IMR-90 (cell line): ENCODE data around the gene RIT1. TPM values are rescaled to one million over a fixed set of nuclear protein-coding genes. Genes with fewer than 3 reads are reported as not detected.

ENCODE experiments used
- ATAC-seq: fragments of 200-7000 bp; cut with Tn5 transposase; 2 replicates; pipeline ENCODE4 v1.9.1; 2020; ENCODE audit warnings: low read depth, mild to moderate bottlenecking, moderate library complexity
- BruUV-seq: library from RNA; stranded (reverse); fragments of 400-500 nt; replicated peaks from 2 replicates; lab custom pipeline; 2021; lab: Mats Ljungman, UMichigan
- CTCF ChIA-PET: fragments of 300-600 bp; formaldehyde crosslinking; extraction: SDS; loops from one replicate; lab custom pipeline; 2021; ENCODE audit warnings: antibody characterized with exemption; lab: Yijun Ruan, JAX
- POLR2A ChIA-PET: fragments of 300-600 bp; sonication (Branson Sonifier 250); formaldehyde crosslinking; loops from one replicate; lab custom pipeline; 2022; ENCODE audit warnings: antibody characterized with exemption; ENCODE audit not compliant: unreplicated experiment; lab: Charles Lee
- DNase-seq: peaks from one replicate; pipeline ENCODE4 v3.0.0; 2013
- H2AFZ ChIP-seq: replicated peaks from 2 replicates; pipeline ENCODE3; 2013; ENCODE audit warnings: low read length, mild to moderate bottlenecking; ENCODE audit not compliant: poor library complexity
- H2AK5ac ChIP-seq: 2 replicates; pipeline ENCODE4 v1.6.1; 2013; ENCODE audit warnings: low read depth, low read length, inconsistent platforms
- H2AK9ac ChIP-seq: replicated peaks from 2 replicates; pipeline ENCODE3; 2013; ENCODE audit warnings: mild to moderate bottlenecking, low read depth, low read length, moderate library complexity; ENCODE audit not compliant: poor library complexity
- H2BK120ac ChIP-seq: 2 replicates; pipeline ENCODE4 v1.6.1; 2013; ENCODE audit warnings: low read depth, low read length, inconsistent platforms
- H2BK15ac ChIP-seq: 3 replicates; pipeline ENCODE4 v1.6.1; 2013; ENCODE audit warnings: low read depth, low read length, inconsistent platforms
- H2BK20ac ChIP-seq: 2 replicates; pipeline ENCODE4 v1.6.1; 2013; ENCODE audit warnings: low read depth, mild to moderate bottlenecking, inconsistent platforms, low read length, moderate library complexity
- H2BK5ac ChIP-seq: 2 replicates; pipeline ENCODE4 v1.6.1; 2013; ENCODE audit warnings: mild to moderate bottlenecking, low read depth, low read length, inconsistent platforms; ENCODE audit not compliant: poor library complexity, severe bottlenecking
- H3K14ac ChIP-seq: replicated peaks from 2 replicates; pipeline ENCODE4 v1.6.1; 2013; ENCODE audit warnings: low read depth, low read length, inconsistent platforms
- H3K18ac ChIP-seq: 2 replicates; pipeline ENCODE4 v1.6.1; 2013; ENCODE audit warnings: low read depth, low read length, control low read depth
- H3K23ac ChIP-seq: 2 replicates; pipeline ENCODE4 v1.6.1; 2013; ENCODE audit warnings: low read depth, low read length, inconsistent platforms
- H3K27ac ChIP-seq: 2 replicates; pipeline ENCODE4 v1.5.1; 2013; ENCODE audit warnings: mild to moderate bottlenecking, control low read depth, low read length; ENCODE audit not compliant: insufficient read depth
- H3K27me3 ChIP-seq: 2 replicates; pipeline ENCODE4 v1.6.1; 2013; ENCODE audit warnings: low read length; ENCODE audit not compliant: control insufficient read depth, insufficient read depth
- H3K36me3 ChIP-seq: 2 replicates; pipeline ENCODE4 v1.6.1; 2013; ENCODE audit warnings: low read length, mixed read lengths; ENCODE audit not compliant: control insufficient read depth, insufficient read depth
- H3K4ac ChIP-seq: 2 replicates; pipeline ENCODE4 v1.6.1; 2013; ENCODE audit warnings: low read depth, low read length, inconsistent platforms
- H3K4me1 ChIP-seq: 2 replicates; pipeline ENCODE4 v1.6.1; 2013; ENCODE audit warnings: low read length, mixed read lengths; ENCODE audit not compliant: control insufficient read depth, insufficient read depth
- H3K4me2 ChIP-seq: 2 replicates; pipeline ENCODE4 v1.6.1; 2013; ENCODE audit warnings: low read depth, mild to moderate bottlenecking, control low read depth, low read length, moderate library complexity
- H3K4me3 ChIP-seq: 2 replicates; pipeline ENCODE4 v1.5.1; 2013; ENCODE audit warnings: low read depth, mild to moderate bottlenecking, control low read depth, low read length, moderate library complexity; ENCODE audit not compliant: insufficient read depth
- H3K56ac ChIP-seq: 2 replicates; pipeline ENCODE4 v1.6.1; 2013; ENCODE audit warnings: low read length, inconsistent platforms; ENCODE audit not compliant: insufficient read depth; ENCODE audit errors: extremely low read depth
- H3K79me1 ChIP-seq, 2 experiments: 2 replicates each; pipeline ENCODE4 v1.6.1; 2013; ENCODE audit warnings: low read length in 2 of 2, inconsistent platforms in 1 of 2, low read depth in 1 of 2
- H3K9ac ChIP-seq: 2 replicates; pipeline ENCODE4 v1.6.1; 2013; ENCODE audit warnings: low read depth, low read length, control low read depth
- H3K9me1 ChIP-seq: 2 replicates; pipeline ENCODE4 v1.6.1; 2013; ENCODE audit warnings: low read length, inconsistent platforms; ENCODE audit not compliant: insufficient read depth
- H3K9me3 ChIP-seq: 2 replicates; pipeline ENCODE4 v1.6.1; 2013; ENCODE audit warnings: low read length; ENCODE audit not compliant: control insufficient read depth, insufficient read depth
- H4K20me1 ChIP-seq: 2 replicates; pipeline ENCODE4 v1.6.1; 2013; ENCODE audit warnings: low read length, inconsistent platforms; ENCODE audit not compliant: insufficient read depth
- H4K5ac ChIP-seq: 2 replicates; pipeline ENCODE4 v1.6.1; 2013; ENCODE audit warnings: mild to moderate bottlenecking, low read depth, low read length, control low read depth
- H4K8ac ChIP-seq, 2 experiments: 2 replicates each; pipeline ENCODE4 v1.6.1; 2013; ENCODE audit warnings: low read depth in 2 of 2, low read length in 2 of 2, control low read depth in 1 of 2, inconsistent platforms in 1 of 2
- H4K91ac ChIP-seq: 2 replicates; pipeline ENCODE4 v1.6.1; 2013; ENCODE audit warnings: low read depth, low read length, inconsistent platforms; ENCODE audit not compliant: insufficient read depth
- BHLHE40 ChIP-seq: fragments of 150-350 bp; IDR thresholded peaks from 2 replicates; pipeline ENCODE4 v1.6.1; 2016; ENCODE audit warnings: mild to moderate bottlenecking, low read depth, low read length
- CEBPB ChIP-seq: IDR thresholded peaks from 2 replicates; pipeline ENCODE4 v1.6.1; 2012; ENCODE audit warnings: low read depth, low read length, improper control_type of control experiment
- ELK1 ChIP-seq: fragments of 150-350 bp; IDR thresholded peaks from 2 replicates; pipeline ENCODE4 v1.6.1; 2016; ENCODE audit warnings: low read depth, mild to moderate bottlenecking, low read length, moderate library complexity, borderline replicate concordance
- MAFK ChIP-seq: IDR thresholded peaks from 2 replicates; pipeline ENCODE4 v1.6.1; 2012; ENCODE audit warnings: low read depth, low read length, improper control_type of control experiment
- MAZ ChIP-seq: IDR thresholded peaks from 2 replicates; pipeline ENCODE4 v1.6.1; 2012; ENCODE audit warnings: low read depth, mild to moderate bottlenecking, low read length, improper control_type of control experiment, moderate library complexity, borderline replicate concordance
- MXI1 ChIP-seq: IDR thresholded peaks from 2 replicates; pipeline ENCODE4 v1.6.1; 2012; ENCODE audit warnings: low read depth, mild to moderate bottlenecking, low read length, moderate library complexity, borderline replicate concordance
- RAD21 ChIP-seq: IDR thresholded peaks from 2 replicates; pipeline ENCODE4 v1.6.1; 2012; ENCODE audit warnings: low read length, improper control_type of control experiment
- RCOR1 ChIP-seq: IDR thresholded peaks from 2 replicates; pipeline ENCODE4 v1.6.1; 2012; ENCODE audit warnings: mild to moderate bottlenecking, low read length, improper control_type of control experiment; ENCODE audit not compliant: insufficient replicate concordance
- RFX5 ChIP-seq: IDR thresholded peaks from 2 replicates; pipeline ENCODE4 v1.8.0; 2012; ENCODE audit warnings: low read depth, mild to moderate bottlenecking, low read length, moderate library complexity
- SMC3 ChIP-seq: fragments of 150-350 bp; IDR thresholded peaks from 2 replicates; pipeline ENCODE4 v1.6.1; 2016; ENCODE audit warnings: low read depth, mild to moderate bottlenecking, antibody characterized with exemption, low read length, moderate library complexity
- USF2 ChIP-seq: fragments of 150-350 bp; IDR thresholded peaks from 2 replicates; pipeline ENCODE4 v1.6.1; 2017; ENCODE audit warnings: mild to moderate bottlenecking, antibody characterized with exemption, low read length, low read depth
- WGBS, 2 experiments: methylation state at CpG; one replicate each; pipeline versions ENCODE4 v1.1.5 to v1.1.7; 2013; ENCODE audit warnings: missing lambda C conversion rate in 2 of 2; ENCODE audit not compliant: insufficient read length in 1 of 2; ENCODE audit errors: extremely low coverage in 2 of 2; 5-methylcytosine and 5-hydroxymethylcytosine counted together
- dilution Hi-C: fragments of 300-500 bp; cut with HindIII; formaldehyde crosslinking; loops from one replicate; pipeline ENCODE4 v1.14.3; 2018; ENCODE audit warnings: low sequenced_read_pairs; ENCODE audit not compliant: unreplicated experiment
- in situ Hi-C: fragments of 300-500 bp; cut with MboI; formaldehyde crosslinking; loops from 3 replicates; pipeline ENCODE4 v1.14.3; 2019; ENCODE audit warnings: low sequenced_read_pairs, inconsistent platforms, mixed read lengths
- intact Hi-C: fragments of 100-400 bp; cut with micrococcal nuclease; formaldehyde crosslinking; loops from 2 replicates; pipeline ENCODE4 v1.10.0; 2022
- polyA plus RNA-seq, 3 experiments: library from polyadenylated mRNA; depleted of rRNA; stranded (reverse); fragments of >200 nt; gene quantifications; 2 replicates each; pipeline ENCODE4 v1.2.3, GENCODE V29; 2012; ENCODE audit warnings: low replicate concordance in 1 of 3
- total RNA-seq: library from RNA; depleted of rRNA; stranded (reverse); fragments of >200 nt; gene quantifications from 2 replicates; pipeline ENCODE4 v1.2.3, GENCODE V29; 2012

The RIT1 gene
- total and polyA plus RNA-seq, 2 of the 4 experiments (the other 2 are of a cell fraction): 29.6 to 46.8 TPM

GRCh38 chr1:155957411-155957915 lies 46.3 kb upstream of the RIT1 start (continued):
- TF ChIP-seq ELK1 (no peak), MXI1 (no peak)

- WGBS, 2 experiments: no CpG with 5 or more reads among the region's 3 CpGs
- DNase-seq (no peak), ATAC-seq (no peak)
- H3K4me2 ChIP-seq: no peak overlapping the region
- peaks cover 79% of the 10 kb centered on the region for H3K36me3 ChIP-seq
- peaks cover 40 to 65% of the 10 kb centered on the region in 2 experiments for H3K79me1 ChIP-seq
- no peak overlapping the region for H4K91ac ChIP-seq
- no peak overlapping the region for H3K9ac ChIP-seq
- no peak overlapping the region for H4K8ac ChIP-seq
- TF ChIP-seq MAZ (no peak), USF2 (no peak), RAD21 (no peak), CEBPB (no peak), BHLHE40 (no peak), RFX5 (no peak), SMC3 (no peak), MAFK (no peak), RCOR1 (no peak), MXI1 (no peak)
- no peak overlapping the region for H4K5ac ChIP-seq
- no peak overlapping the region for H3K14ac ChIP-seq
- ChIA-PET POLR2A (interaction anchor here (0.6 kb wide), 2 partner anchors 42 to 59 kb away, joined by 3 to 6 read pairs; no protein-coding TSS in a partner anchor), CTCF (no interaction called here)
- in situ Hi-C loops (no loop called here), intact Hi-C loops (no loop called here), dilution Hi-C loops (no loop called here)
- no peak overlapping the region for H2AK9ac ChIP-seq
- no peak overlapping the region for H2BK120ac ChIP-seq
- no peak overlapping the region for H3K27ac ChIP-seq
- H3K18ac ChIP-seq: no peak overlapping the region
- H3K9me3 ChIP-seq: no peaks in the 10 kb centered on the region
- H3K4ac ChIP-seq: no peak overlapping the region
- H2BK15ac ChIP-seq: no peak overlapping the region
- H3K4me3 ChIP-seq: no peak overlapping the region
- H3K27me3 ChIP-seq: no peaks in the 10 kb centered on the region
- no peak overlapping the region for H3K56ac ChIP-seq
- no peak overlapping the region for H2AFZ ChIP-seq
- no peak overlapping the region for H2BK5ac ChIP-seq
- BruUV-seq: no TSS peak
- no peak overlapping the region for H2AK5ac ChIP-seq
- no peak overlapping the region for H3K23ac ChIP-seq
- H4K20me1 ChIP-seq: peaks cover 34% of the 10 kb centered on the region; the same call in 1 of the 2 replicates
- H3K4me1 ChIP-seq: no peaks in the 10 kb centered on the region
- H2BK20ac ChIP-seq: no peak overlapping the region
- peaks cover 11% of the 10 kb centered on the region; the same call in 1 of the 2 replicates for H3K9me1 ChIP-seq
These were observed 43.5 kb upstream of the RIT1 start for GRCh38 chr1:155954645-155955044.
